ENCODE data around the gene GOT2.

DNA sequence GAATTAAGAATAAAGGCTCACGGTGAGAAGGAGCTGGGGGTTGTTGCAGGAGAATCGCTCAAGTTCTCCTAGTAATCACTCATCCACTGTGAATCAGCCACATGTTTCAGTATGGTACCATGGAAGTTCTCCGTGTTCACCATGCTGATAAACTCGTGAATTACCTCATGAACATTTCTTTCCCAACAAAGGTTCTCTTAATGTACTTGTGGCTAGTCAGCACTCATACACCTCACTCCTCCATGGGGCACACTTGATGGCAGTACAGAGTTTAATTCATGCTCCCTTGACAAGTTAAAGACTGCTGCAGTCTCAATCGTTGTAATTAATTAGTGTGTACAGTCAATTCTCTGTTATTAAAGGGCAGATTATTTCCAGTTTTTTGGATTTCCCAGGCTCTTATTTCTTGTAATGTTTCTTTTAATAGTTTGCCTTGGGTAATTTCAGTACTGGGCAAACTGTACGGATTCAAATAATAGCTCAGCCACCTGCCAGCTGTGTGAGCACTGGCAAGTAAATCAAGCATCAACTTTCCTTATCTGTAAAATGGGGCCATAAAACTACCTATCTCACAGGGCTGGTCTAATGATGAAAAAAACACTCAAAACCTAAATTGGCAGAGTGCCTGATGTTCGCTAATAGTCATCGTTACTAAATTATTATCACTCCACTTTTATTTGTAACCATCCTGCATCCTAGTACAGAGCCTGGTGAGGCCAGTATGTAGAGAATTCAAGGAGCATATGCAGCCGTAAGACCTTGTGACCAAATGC lies 6.1 kb downstream of the GOT2 start:
- TF ChIP-seq CTCF (IDR thresholded peaks at IDR 0.05) = no peak
- TF ChIP-seq POLR2A (IDR thresholded peaks at IDR 0.05) = no peak
- no peak for TF ChIP-seq POLR2AphosphoS5 (IDR thresholded peaks at IDR 0.05; ENCODE audit: insufficient read depth in 1 of 2, low read depth in 1 of 2)

All from vagina (tissue), 2 donors.